NCI-H510A treated with DMSO at 0.1 percent for 48 hours (cell line): ENCODE measurements around the gene KAZN.
"Not testable (repeated sequence)": the region's sequence is repeated elsewhere in the genome, so short reads cannot be mapped to it uniquely, and the experiment has no call there.

Experiments used
- DNase-seq: peaks from one replicate; lab custom pipeline; 2025; lab: John Stamatoyannopoulos, UW

The KAZN gene

DNA sequence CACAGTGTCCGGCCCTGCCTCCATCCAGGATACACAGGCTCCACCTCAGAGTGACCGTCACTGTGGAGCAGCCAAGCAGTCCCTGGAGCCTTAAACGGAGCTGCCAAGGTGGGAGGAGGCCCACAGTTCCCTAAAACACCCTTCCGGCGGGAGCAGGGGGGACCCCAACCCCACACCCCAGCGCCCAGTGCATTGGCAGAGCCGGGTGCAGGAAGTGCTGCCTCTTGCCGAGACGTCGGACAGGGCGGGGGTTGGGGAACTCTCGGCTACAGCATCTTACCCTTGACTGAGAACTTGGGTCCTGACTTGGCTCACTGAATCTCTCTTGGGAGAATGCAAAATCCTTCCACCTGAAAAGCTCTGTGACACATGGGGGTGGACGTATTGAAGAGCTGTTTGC lies 516.4 kb downstream of the KAZN start:
- no peak for DNase-seq

DNA sequence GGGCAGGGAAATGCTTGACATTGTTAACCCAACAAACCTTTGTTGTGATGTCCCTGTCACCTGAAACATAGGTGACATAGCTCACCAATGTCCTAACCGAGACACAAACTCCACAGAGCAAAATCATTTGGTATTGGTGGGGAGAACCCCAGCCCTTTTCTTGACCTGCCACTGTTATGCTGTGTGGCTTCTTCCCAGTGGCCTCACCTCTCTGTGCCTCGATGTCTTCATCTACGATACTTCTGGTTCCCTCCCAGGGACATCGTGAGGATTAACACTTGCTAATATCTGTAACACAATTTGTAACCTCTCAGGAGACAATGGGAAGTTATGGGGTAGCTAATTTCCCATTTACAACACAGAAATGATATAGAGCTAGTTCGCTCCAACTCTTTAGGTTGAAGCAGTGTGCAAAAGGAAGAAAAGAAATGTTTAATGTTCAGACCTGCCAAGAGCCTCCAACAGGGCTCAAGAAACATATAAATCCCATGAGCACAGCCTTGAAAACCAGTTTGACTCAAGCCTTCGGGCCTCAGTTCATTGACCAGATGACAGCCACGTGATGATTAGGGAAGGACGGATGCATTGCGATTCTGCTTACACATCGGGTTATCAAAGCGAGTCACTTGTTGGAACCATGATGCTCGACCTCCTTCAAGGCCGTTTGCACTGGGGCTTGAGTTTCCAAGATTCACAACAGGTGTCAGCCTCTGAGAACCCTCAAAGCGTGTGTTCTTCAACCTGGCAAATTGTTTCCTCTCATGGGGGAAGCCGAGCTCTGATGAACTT lies 517.3 kb downstream of the KAZN start:
- DNase-seq: no peak

DNA sequence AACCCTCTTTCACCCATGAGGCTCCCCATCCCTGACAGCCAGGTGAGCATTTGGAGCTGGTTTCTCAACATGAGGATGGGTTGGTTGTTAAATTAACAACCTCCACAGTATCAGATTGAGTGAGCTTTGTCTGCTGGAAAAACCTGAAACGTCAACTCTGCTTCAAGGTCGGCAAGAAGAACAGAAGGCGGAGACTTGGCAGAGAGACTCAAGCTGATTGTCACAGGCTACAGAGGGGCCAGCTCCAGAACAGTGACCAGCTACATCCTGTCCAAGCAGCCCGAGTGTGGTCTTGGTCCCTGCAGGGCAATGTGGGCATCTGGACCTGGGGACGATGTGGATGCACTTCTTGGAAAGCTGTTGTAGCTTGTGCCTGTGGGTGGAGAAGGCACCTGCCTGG lies 518.5 kb downstream of the KAZN start:
- no peak for DNase-seq

DNA sequence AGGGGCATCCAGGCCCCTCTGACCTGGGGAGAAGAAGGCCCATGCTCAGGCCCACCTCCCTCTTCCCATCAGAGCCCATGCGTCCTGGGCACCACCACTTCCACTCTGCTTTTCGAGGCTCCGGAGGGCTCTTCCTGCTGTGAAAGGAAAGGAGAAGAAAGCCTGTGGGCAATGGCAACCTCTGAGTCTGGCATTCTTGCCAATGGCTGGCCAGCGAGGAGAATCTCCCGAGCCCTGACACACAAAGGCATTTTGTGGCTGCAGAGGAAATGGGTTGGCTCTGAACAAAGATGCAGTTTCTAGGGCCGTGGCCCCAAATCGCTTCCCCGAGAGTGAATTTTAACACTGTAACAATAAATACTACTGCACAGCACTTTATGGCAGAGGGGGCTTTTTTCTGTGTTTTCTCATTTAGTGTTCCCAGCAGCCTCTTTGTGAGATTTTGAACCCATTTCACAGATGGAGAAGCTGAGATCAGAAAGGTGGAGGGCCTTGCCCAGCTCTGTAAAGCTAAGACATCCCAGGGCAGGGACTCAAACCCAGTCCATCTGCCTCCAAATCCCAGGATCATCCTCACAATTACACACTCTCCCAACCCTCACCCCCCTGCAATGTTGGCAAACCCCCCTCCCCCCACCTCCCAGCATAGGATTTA lies 519.3 kb downstream of the KAZN start:
- DNase-seq: no peak

DNA sequence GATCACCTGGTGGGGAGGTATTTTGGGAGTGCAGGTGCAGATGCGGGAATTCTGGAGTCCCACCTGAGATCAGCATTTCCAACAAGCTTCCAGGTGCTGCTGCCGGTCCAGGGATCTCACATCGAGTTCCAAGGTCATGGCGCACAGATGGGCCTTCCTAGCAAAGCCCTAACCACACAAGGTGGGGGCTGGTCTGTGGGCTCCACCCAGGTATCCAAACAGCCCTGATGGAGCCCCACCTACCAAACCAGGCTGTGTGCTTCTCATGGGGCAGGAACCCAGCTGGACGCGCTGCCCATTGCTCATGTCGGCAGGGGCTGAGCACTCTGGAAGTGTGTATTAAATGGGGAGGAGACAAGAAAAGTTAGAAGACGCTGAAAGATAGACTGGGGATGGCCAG lies 520.1 kb downstream of the KAZN start:
- DNase-seq: no peak

DNA sequence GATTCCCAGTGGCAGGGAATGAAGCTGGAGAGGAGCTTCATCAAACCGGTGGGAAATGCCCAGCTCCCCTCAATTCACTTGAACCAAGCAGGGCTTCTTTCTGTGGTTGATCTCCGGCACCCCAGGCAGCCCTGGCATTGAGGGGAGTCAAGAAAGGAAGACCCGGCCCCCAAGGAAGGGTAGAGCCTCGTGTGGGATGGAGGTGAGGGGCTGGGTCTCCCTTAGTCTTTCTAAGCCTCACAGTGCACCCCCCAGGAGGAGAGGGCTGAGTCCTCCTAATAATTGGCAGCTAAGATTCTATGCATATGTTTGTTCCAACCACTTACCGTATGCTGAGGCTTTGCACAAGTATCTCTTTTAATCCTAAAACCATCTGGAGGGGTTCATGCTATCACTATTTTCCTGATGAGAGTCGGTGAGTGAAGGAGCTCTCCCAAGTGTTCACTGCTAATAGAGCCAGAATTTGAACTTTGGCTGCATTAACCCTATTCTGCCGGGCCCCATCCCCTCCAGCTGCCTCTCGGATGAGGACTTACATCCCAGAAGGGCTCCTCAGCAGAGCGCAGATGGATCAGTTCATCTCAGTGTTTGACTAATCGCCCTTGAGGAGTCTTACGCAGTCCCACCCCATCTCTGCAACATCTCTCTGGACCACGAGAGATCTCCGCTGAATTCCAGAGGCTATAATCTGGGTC lies 521.9 kb downstream of the KAZN start:
- DNase-seq: no peak

DNA sequence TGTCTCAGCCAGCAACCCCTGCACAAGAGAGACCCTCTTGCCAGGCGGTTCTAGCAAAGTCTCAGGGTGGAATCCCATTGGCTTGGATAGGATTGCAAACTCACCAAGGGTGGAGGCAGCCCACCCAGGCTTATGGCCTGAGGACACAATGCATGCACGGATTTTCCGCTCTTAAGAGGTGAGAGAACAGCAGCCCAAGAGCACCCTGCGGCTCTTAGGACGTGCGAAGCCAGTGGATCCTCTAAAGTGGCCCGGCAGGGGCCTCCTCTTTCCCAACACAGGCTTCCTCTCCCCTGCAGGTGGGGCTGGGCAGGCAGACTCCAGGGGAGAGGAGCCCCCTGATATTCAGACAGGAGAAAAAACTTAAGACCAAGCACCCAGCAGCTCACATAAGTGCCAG lies 523.8 kb downstream of the KAZN start:
- DNase-seq: no peak

DNA sequence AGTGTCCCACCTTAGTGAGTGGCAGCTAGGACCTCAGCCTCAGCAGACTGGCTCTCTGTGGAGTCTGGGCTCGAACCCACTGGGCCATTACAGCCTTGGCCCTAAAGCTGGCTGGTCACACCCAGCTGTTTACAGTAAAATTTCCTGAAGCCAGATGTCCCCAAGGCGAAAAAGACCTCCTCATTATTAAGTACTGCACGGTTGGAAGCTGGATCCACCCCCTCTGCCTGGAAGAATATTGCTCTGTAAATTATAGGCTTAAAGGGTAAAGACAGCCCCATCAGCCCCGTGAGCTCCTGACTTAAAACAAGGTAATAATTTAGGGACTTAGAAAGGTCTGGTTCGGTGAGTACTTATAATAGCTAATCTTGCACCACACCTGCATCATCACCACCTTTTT lies 524.8 kb downstream of the KAZN start:
- no peak for DNase-seq

DNA sequence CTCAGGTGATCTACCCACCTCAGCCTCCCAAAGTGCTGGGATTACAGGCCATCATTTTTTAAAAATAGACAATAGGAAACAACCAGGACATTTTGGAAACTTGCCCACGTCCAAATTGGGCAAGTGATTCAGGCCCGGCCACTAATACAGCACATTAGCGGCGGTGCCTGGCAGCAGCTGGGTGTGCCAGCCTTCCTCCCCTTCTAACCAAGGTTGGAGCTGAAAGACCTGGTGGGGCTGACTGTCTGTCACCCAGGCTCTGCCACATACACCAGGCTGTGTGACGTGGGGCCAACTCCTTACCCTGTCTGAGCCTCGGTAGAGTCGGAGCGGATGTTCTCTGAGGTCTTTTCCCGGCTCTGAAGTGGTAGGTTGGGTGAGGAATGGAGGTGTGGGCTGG lies 525.4 kb downstream of the KAZN start:
- DNase-seq: no peak

DNA sequence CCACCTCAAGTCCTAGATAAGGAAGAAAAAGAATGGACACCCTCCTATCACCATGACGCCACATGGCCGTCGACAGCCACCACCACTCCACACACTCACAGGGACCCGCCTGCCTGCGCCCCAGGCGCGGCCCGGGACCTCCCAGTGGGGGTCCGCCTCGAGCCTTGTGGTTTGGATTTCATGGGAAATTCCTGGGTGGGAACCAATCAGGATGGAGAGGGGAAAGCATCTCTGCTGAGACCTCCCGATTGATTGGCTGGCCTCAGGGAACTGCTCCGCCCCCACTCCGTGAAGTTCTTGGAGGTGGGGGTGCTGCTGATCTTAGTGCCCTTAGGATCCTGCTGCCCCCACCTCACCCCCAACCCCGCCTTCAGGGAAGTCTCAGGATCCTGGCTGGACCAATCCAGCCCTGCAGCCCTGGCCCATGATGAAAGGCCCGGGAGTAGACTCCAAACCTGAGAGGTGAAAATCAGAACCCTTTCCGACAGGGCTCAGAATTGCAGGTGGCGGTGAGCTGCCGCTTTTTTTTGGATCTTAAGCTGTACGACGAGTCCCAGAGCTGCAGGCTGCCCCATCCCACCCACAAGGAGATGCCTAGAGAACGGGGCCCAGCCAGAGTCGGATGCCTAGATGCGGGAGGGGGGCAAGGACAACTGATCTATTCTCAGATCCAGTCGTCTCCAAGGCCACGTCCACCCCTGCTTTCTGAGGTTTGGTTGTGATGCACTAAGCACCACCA lies 526.0 kb downstream of the KAZN start:
- DNase-seq: no peak

DNA sequence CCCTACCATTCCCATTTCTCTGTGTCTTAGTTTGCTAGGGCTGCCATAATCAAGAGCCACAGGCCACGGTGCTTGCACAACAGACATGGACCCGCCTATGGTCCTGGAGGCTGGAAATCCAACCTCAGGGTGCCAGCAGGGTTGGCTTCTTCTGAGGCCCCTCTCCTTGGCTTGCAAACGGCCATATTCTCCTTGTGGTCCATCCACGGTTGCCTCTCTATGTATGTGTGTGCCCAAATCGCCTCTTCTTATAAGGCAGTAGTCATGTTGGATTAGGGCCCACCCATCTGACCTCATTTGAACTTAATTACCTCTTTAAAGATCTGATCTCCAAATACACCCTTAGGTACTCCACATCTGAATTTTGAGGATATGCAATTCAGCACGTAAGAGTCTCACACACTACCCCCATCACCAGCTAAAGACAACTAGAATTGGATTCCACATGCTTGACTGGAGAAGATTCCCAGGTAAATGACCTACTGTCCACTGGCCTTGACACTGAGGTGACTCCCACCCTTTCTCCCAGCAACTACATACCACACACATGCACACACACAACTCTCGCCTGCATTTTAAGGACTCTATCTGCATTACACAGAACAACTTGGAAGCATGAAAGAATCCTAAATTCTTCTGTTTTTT lies 526.7 kb downstream of the KAZN start:
- no peak for DNase-seq

DNA sequence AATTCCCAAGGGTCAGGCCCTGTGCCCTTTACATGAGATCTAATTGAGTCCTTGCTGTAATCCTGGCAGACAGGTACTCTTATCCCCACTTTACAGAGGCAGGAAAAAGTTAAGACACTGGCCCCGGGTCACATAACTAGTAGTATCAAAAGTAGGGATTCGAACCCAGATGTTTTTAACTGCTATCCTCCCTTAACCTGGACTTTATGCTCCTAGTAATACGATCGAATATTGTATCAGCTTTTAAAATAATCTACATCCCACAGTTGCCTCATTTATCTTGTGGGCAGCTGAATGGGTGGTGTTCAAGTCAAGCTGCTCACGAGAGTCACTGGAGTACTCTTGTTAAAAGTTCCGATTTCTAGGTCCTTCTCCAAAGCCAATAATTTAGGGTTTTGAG lies 529.6 kb downstream of the KAZN start:
- DNase-seq: no peak

DNA sequence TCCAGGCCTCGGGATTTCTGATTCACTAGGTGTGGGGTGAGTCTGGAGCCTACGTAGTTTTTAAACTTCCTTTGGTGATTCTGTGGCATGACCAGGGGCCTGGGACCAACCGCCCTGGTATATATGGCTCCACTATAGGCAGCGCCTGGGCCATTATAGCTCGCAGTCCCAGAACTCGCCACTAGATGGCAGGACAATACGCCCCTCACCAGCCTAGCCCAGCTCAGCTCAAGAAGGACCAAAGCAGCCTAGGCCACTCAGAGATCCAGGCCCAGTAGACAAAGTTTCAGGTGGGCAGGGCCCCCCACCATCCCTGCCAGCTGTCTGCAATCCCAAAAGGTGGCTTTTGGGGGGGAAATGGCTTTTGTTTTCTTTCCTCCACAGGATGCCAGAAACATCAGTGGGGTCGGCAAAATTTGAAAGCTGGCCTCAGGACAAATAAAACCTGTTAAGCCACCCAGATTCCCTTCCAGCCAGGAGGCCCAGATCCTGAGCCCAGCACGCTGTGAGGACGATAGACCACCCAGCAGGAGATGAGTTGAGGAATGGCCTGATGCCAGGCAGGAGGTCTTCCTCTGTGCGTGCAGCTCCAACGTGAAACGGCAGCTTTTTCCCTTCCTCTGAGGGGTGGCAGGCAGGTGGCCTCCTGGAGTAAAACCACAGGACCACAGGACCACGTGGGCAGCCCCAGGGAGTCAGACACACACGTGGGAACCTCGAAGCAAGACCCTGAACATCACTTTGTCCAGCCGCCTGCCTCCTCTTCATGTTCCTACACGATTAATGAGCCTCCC lies 530.2 kb downstream of the KAZN start:
- DNase-seq: peak; percentile 91

DNA sequence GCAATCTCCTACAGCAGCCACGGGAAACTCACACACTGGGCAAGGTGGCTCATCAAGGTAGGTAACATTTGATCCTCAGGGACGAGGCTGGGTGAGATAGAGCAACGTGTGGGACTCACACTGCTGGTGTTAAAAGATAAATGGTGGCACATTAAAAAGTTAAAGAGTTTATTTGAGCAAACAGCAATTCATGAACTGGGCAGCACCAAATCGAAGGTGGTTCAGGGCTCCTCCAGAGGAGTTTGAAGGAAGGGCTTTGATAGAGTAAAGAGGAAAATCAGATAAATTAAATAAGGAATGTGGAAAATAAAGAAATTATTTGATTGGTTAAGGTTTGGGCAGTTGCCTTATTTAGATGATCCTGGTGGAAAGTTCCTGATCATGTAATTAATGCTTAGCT lies 531.5 kb downstream of the KAZN start:
- no peak for DNase-seq

DNA sequence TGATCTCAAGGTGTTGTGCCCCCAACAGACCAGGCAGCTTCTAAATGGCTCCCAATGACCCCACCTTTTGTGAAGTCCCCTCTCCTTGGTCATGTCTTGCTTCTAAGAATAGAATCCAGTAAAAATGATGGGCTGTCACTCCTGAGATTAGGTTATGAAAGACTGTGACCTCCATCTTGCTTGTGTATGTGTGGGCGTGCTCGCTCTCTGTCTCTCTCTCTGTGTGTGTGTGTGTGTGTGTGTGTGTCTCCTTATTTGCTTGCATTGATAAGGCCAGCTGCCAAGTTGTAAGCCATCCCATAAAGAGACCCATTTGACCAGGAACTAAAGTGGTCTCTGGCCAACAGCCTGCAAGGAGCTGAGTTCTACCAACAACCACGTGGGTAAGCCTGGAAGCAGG lies 532.1 kb downstream of the KAZN start:
- DNase-seq: no peak

DNA sequence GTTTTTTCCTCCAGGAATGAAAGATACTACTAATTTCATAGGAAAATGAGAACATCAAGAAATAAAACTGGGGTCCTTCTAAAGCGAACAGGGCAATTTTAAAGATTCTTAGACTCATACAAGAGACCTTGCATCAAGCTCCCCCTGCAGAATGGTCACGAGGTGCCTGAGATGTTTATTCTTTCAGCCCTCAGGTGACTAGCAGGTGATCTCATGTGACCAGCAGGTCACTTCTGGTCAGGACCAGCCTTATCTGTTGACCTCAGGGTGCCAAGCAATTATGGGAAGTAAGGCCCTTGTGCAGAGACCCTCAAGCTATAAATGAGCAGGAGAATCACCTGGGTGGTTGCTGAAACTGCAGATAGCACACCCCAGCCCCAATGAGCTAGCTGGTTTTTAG lies 534.5 kb downstream of the KAZN start:
- DNase-seq: no peak

DNA sequence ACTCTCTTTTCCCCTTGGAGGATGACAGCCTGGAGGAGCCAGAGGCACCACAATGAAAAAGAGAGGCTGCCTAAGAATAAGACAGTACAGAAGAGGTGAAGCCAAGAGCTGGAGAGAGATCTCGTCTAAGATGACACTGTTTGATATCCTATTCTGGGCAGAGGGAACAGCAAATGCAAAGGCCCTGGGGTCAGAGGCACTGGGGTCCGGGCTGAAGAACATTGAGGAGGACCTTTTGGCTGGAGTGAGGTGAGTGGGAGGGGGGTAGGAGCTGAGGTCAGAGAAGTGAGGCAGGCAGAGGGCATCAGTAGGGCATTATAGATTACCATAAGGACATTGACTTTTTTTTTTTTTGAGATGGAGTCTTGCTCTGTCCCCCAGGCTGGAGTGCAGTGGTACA lies 535.8 kb downstream of the KAZN start:
- DNase-seq: no peak

DNA sequence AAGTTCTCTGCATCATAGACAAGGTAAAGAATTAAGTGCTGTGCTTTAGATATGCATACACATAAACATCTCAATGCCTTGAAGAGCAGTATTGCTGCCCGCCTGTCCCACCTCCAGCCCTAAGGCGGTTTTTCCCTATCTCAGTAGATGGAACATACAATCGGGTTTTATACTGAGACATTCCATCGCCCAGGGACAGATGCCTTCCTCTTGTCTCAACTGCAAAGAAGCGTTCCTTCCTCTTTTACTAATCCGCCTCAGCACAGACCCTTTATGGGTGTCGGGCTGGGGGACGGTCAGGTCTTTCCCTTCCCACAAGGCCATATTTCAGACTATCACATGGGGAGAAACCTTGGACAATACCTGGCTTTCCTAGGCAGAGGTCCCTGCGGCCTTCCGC lies 537.1 kb downstream of the KAZN start:
- DNase-seq: not testable (repeated sequence)

DNA sequence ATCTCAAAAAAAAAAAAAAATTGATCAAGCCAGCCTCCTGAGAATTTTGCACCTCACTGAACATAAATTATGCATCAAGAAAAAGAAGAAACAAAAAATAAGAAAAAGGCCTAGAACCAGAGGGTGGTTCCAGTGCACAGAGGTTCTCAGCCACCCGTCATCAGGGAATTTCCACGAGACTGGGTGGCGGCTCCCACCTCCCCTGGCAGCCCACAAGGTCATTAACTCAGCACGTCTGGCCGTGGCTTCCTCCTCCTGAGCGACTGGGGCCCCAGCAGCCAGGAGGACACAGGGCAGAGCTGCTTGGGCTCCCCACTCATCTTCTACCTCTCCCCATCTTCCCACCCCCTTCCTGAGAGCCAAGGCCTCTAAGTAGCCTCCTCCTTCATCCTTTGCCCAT lies 539.3 kb downstream of the KAZN start:
- DNase-seq: no peak

DNA sequence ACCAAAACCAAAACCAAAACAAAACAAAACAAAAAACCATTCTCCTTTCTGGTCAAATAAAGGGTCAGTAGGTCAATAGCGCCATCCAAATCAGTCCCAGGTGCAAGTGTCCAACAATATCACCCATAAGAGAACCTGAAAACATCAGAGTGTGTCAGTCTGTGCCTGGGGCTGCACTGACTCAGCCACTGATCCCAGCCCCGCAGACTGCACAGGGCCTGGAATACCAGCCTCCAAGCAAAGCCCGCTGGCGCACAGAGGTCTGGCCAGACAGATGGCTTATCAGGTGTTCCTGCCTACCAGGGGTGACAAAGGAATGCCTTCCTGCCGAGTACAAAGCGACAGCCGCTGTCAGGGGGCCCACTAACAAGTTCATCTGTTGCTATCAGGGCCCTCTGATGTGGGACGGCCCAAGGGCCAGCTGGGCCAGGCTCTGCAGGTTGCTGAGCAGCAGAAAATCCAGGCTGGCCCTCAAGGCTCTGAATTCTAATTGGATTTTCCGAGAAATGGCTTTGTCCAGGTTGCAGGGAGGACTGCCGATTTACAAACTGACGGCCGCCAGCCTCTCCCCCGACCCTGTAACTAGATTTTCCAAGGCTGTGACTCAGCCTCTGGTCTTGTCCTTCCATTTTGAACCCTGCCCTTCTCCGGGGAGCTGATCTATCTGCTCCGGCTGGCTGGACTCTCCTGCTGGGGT lies 541.3 kb downstream of the KAZN start:
- DNase-seq: no peak
